KOPT-K1 (cell line): ENCODE results near the gene NEK10.
"Not testable (repeated sequence)": the region's sequence is repeated elsewhere in the genome, so short reads cannot be mapped to it uniquely, and the experiment has no call there.

Experiments
- H3K27ac ChIP-seq: fragments of 200-600 bp; sonication (generic); 2 replicates; pipeline ENCODE4 v1.5.1; 2016; ENCODE audit warnings: antibody characterized with exemption, mild to moderate bottlenecking, low read depth, low read length; ENCODE audit not compliant: poor library complexity, severe bottlenecking
- H3K36me3 ChIP-seq: fragments of 200-600 bp; sonication (generic); 2 replicates; pipeline ENCODE4 v1.5.1; 2017; ENCODE audit warnings: antibody characterized with exemption, mild to moderate bottlenecking, low read length, moderate library complexity; ENCODE audit not compliant: insufficient read depth
- H3K9me3 ChIP-seq: fragments of 200-600 bp; sonication (generic); 2 replicates; pipeline ENCODE4 v1.5.1; 2017; ENCODE audit warnings: antibody characterized with exemption, low read length, mild to moderate bottlenecking; ENCODE audit not compliant: insufficient read depth, poor library complexity, severe bottlenecking

Gene NEK10

GRCh38 chr3:27310688-27311087, 58.5 kb downstream of the NEK10 start:
- Histone ChIP-seq H3K9me3 (no peaks in the 10 kb centered on the region), H3K36me3 (no peaks in the 10 kb centered on the region), H3K27ac (no peak overlapping the region)

- no peaks in the 10 kb centered on the region for H3K9me3 ChIP-seq
- H3K36me3 ChIP-seq, result no peaks in the 10 kb centered on the region
- no peak overlapping the region for H3K27ac ChIP-seq
These were observed 61.6 kb downstream of the NEK10 start for GRCh38 chr3:27307566-27307965.

GRCh38 chr3:27302891-27303290, 66.3 kb downstream of the NEK10 start:
- Histone ChIP-seq H3K36me3 (no peaks in the 10 kb centered on the region), H3K9me3 (peaks cover 34% of the 10 kb centered on the region), H3K27ac (no peak overlapping the region)

- H3K36me3 ChIP-seq, H3K27ac ChIP-seq: not testable (repeated sequence)
- H3K9me3 ChIP-seq, result peaks cover 36% of the 10 kb centered on the region
These were observed 70.2 kb downstream of the NEK10 start for GRCh38 chr3:27298981-27299380.

GRCh38 chr3:27293939-27294338, 75.2 kb downstream of the NEK10 start:
- Histone ChIP-seq H3K27ac (no peak overlapping the region), H3K9me3 (peaks cover 13% of the 10 kb centered on the region), H3K36me3 (no peaks in the 10 kb centered on the region)

GRCh38 chr3:27290760-27291159, 78.4 kb downstream of the NEK10 start:
- Histone ChIP-seq H3K27ac (no peak overlapping the region), H3K36me3 (no peaks in the 10 kb centered on the region), H3K9me3 (no peaks in the 10 kb centered on the region)

- Histone ChIP-seq H3K36me3 (no peaks in the 10 kb centered on the region), H3K9me3 (no peaks in the 10 kb centered on the region), H3K27ac (no peak overlapping the region)
These were observed 79.3 kb downstream of the NEK10 start for GRCh38 chr3:27289769-27290413.

- no peak overlapping the region for H3K27ac ChIP-seq
- H3K36me3 ChIP-seq, result no peaks in the 10 kb centered on the region
- H3K9me3 ChIP-seq, result no peaks in the 10 kb centered on the region
These were observed 82.1 kb downstream of the NEK10 start for GRCh38 chr3:27287052-27287451.

- H3K36me3 ChIP-seq, H3K9me3 ChIP-seq, H3K27ac ChIP-seq: not testable (repeated sequence)
These were observed 82.7 kb downstream of the NEK10 start for GRCh38 chr3:27286467-27286866.

- Histone ChIP-seq H3K36me3 (no peaks in the 10 kb centered on the region), H3K9me3 (no peaks in the 10 kb centered on the region)
These were observed 83.5 kb downstream of the NEK10 start for GRCh38 chr3:27285668-27286067.

GRCh38 chr3:27281671-27282150, 87.5 kb downstream of the NEK10 start:
- Histone ChIP-seq H3K36me3 (no peaks in the 10 kb centered on the region), H3K9me3 (no peaks in the 10 kb centered on the region), H3K27ac (no peak overlapping the region)

More at GRCh38 chr3:27285668-27286067, 83.5 kb downstream of the NEK10 start:
- no peak overlapping the region for H3K27ac ChIP-seq

- Histone ChIP-seq H3K27ac (no peak overlapping the region), H3K9me3 (no peaks in the 10 kb centered on the region), H3K36me3 (no peaks in the 10 kb centered on the region)
These were observed 90.1 kb downstream of the NEK10 start for GRCh38 chr3:27279123-27279522.

GRCh38 chr3:27278383-27279055, 90.7 kb downstream of the NEK10 start:
- no peaks in the 10 kb centered on the region for H3K36me3 ChIP-seq
- no peak overlapping the region for H3K27ac ChIP-seq
- H3K9me3 ChIP-seq, result no peaks in the 10 kb centered on the region

- Histone ChIP-seq H3K36me3 (no peaks in the 10 kb centered on the region), H3K9me3 (no peaks in the 10 kb centered on the region), H3K27ac (no peak overlapping the region)
These were observed 93.7 kb downstream of the NEK10 start for GRCh38 chr3:27275441-27275990.

GRCh38 chr3:27271890-27272289, 97.3 kb downstream of the NEK10 start:
- no peak overlapping the region for H3K27ac ChIP-seq
- H3K9me3 ChIP-seq, result no peaks in the 10 kb centered on the region
- no peaks in the 10 kb centered on the region for H3K36me3 ChIP-seq

GRCh38 chr3:27254896-27255295, 114.3 kb downstream of the NEK10 start:
- Histone ChIP-seq H3K36me3 (no peaks in the 10 kb centered on the region), H3K27ac (no peak overlapping the region), H3K9me3 (no peaks in the 10 kb centered on the region)
